AG04450 (cell line): ENCODE results near the gene PPA2. TPM values are rescaled to one million over a fixed set of nuclear protein-coding genes. Genes with fewer than 3 reads are reported as not detected.

Source experiments
- CTCF ChIA-PET: fragments of 300-600, 350-600 bp; formaldehyde crosslinking; extraction: SDS; loops from one replicate; lab custom pipeline; 2022; ENCODE audit warnings: antibody characterized with exemption, inconsistent platforms; lab: Charles Lee
- POLR2A ChIA-PET: fragments of 350-600 bp; formaldehyde crosslinking; extraction: SDS; loops from one replicate; lab custom pipeline; 2021; ENCODE audit warnings: antibody characterized with exemption, inconsistent platforms; lab: Yijun Ruan, JAX
- DNase-seq: peaks from one replicate; pipeline ENCODE4 v3.0.0-alpha.2; 2011; ENCODE audit warnings: low read depth, low spot score
- H3K27ac ChIP-seq: one replicate; pipeline ENCODE4 v1.5.1; 2012; ENCODE audit warnings: low read depth, low read length, control low read depth
- H3K27me3 ChIP-seq: one replicate; pipeline ENCODE4 v1.6.0; 2012; ENCODE audit warnings: low read length; ENCODE audit not compliant: control insufficient read depth, insufficient read depth
- H3K4me3 ChIP-seq: 2 replicates; pipeline ENCODE4 v1.5.1; 2011; ENCODE audit warnings: mild to moderate bottlenecking, low read depth, low read length, control low read depth
- H3K9me3 ChIP-seq: 2 replicates; pipeline ENCODE4 v1.5.1; 2012; ENCODE audit warnings: low read length; ENCODE audit not compliant: control insufficient read depth, insufficient read depth
- polyA plus RNA-seq: library from polyadenylated mRNA; depleted of rRNA; stranded (reverse); fragments of >200 nt; gene quantifications from 2 replicates; pipeline ENCODE4 v1.2.3, GENCODE V29; 2011
- TF ChIP-seq, protein P1 (sequence below): IDR thresholded peaks from 2 replicates; pipeline ENCODE4 v1.5.1; 2011; ENCODE audit warnings: low read depth, low read length, control low read depth, inconsistent platforms

Gene PPA2
- polyA plus RNA-seq, 1 experiment, result 127 TPM

DNA sequence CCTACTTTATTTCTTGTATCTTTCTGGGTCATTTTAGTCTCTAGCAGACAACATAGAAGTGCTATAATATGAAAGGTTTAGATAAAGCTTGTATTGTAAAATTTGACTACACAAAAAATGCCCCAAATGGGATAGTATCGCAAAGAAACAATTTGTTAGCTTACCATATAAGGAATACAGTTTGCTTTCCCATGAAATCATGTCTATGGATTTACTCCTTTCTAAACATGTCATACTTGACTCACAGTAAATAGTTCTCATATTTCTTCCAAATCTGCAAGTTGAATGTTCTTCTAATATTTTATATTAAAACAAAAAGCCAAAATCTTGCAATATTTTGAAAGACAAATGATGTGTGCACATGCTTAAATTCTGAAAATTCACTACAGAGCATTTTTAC is 103.9 kb downstream of the PPA2 start:
- CTCF ChIA-PET, result interaction anchor here (0.8 to 1.5 kb wide), 2 partner anchors 104 to 229 kb away, joined by 3 to 4 read pairs; partner anchors contain the start of gene PPA2
- no peak overlapping the region for H3K27ac ChIP-seq
- peak; percentile 34 for DNase-seq

GRCh38 chr4:105361053-105361452 is 112.8 kb downstream of the PPA2 start:
- Histone ChIP-seq H3K9me3 (peaks cover 3% of the 10 kb centered on the region; the same call in 1 of the 2 replicates), H3K27me3 (no peaks in the 10 kb centered on the region), H3K27ac (no peak overlapping the region), H3K4me3 (no peak overlapping the region)
- CTCF ChIA-PET, result no interaction called here
- DNase-seq, result no peak
- TF ChIP-seq, protein P1, sequence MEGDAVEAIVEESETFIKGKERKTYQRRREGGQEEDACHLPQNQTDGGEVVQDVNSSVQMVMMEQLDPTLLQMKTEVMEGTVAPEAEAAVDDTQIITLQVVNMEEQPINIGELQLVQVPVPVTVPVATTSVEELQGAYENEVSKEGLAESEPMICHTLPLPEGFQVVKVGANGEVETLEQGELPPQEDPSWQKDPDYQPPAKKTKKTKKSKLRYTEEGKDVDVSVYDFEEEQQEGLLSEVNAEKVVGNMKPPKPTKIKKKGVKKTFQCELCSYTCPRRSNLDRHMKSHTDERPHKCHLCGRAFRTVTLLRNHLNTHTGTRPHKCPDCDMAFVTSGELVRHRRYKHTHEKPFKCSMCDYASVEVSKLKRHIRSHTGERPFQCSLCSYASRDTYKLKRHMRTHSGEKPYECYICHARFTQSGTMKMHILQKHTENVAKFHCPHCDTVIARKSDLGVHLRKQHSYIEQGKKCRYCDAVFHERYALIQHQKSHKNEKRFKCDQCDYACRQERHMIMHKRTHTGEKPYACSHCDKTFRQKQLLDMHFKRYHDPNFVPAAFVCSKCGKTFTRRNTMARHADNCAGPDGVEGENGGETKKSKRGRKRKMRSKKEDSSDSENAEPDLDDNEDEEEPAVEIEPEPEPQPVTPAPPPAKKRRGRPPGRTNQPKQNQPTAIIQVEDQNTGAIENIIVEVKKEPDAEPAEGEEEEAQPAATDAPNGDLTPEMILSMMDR, result no peak
- POLR2A ChIA-PET, result no interaction called here

More for the DNA sequence above, 103.9 kb downstream of the PPA2 start:
- TF ChIP-seq, protein P1, result no peak
- Histone ChIP-seq H3K4me3 (no peak overlapping the region), H3K27me3 (no peaks in the 10 kb centered on the region), H3K9me3 (peaks cover 7% of the 10 kb centered on the region)
- POLR2A ChIA-PET, result no interaction called here

- H3K27me3 ChIP-seq, result no peaks in the 10 kb centered on the region
- DNase-seq, result no peak
- H3K4me3 ChIP-seq, result no peak overlapping the region
- ChIA-PET POLR2A (no interaction called here), CTCF (no interaction called here)
- no peaks in the 10 kb centered on the region for H3K9me3 ChIP-seq
- H3K27ac ChIP-seq, result no peak overlapping the region
- TF ChIP-seq, protein P1, result no peak
These were observed 116.4 kb downstream of the PPA2 start for GRCh38 chr4:105357258-105357980.

GRCh38 chr4:105356194-105356593 is 117.7 kb downstream of the PPA2 start:
- Histone ChIP-seq H3K4me3 (no peak overlapping the region), H3K27ac (no peak overlapping the region), H3K9me3 (no peaks in the 10 kb centered on the region), H3K27me3 (no peaks in the 10 kb centered on the region)
- TF ChIP-seq, protein P1, result no peak
- DNase-seq, result no peak
- POLR2A ChIA-PET, result no interaction called here
- CTCF ChIA-PET, result interaction anchor here (0.9 kb wide), 1 partner anchor 117 kb away, joined by 3 read pairs; the partner anchor contains the start of gene PPA2

DNA sequence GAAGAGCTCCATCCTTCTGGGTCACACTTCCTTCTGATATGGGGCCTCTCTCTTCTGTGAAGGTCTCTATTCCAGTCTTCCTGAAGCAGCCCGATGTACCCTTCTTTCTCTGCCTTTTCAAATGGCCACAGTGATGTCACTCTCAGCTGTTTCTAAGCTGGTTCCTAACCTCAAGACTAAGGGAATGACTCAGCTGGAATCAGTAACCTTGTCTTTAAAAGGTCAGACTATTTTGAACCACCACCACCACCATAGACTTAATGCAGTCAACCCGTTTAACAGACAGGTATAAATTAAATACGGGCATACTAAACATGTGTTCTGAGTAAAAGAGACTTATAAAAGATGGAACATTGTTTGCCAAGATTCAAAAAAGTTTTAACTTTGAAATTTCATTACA is 121.0 kb downstream of the PPA2 start:
- Histone ChIP-seq H3K27ac (no peak overlapping the region), H3K27me3 (no peaks in the 10 kb centered on the region), H3K9me3 (no peaks in the 10 kb centered on the region), H3K4me3 (no peak overlapping the region)
- CTCF ChIA-PET, result interaction anchor here (0.6 to 1.8 kb wide), 2 partner anchors 59 to 118 kb away, joined by 3 to 4 read pairs; no protein-coding TSS in a partner anchor
- TF ChIP-seq, protein P1, result no peak
- no peak for DNase-seq
- POLR2A ChIA-PET, result no interaction called here
